HG03571 (cell line): ENCODE data around the gene REM2.
A peak's percentile ranks its signal among the peaks of the same experiment; 100 is the strongest.

Experiments
- ATAC-seq: cut with Tn5 transposase; IDR thresholded peaks from one replicate; pipeline ENCODE4 v1.9.1; 2021; ENCODE audit not compliant: unreplicated experiment

REM2 gene

GRCh38 chr14:22872033-22872832 lies 10.8 kb upstream of the REM2 start:
- ATAC-seq = peak; percentile 22

- ATAC-seq = no peak
These were observed 10.0 kb upstream of the REM2 start for GRCh38 chr14:22872833-22873520.

DNA sequence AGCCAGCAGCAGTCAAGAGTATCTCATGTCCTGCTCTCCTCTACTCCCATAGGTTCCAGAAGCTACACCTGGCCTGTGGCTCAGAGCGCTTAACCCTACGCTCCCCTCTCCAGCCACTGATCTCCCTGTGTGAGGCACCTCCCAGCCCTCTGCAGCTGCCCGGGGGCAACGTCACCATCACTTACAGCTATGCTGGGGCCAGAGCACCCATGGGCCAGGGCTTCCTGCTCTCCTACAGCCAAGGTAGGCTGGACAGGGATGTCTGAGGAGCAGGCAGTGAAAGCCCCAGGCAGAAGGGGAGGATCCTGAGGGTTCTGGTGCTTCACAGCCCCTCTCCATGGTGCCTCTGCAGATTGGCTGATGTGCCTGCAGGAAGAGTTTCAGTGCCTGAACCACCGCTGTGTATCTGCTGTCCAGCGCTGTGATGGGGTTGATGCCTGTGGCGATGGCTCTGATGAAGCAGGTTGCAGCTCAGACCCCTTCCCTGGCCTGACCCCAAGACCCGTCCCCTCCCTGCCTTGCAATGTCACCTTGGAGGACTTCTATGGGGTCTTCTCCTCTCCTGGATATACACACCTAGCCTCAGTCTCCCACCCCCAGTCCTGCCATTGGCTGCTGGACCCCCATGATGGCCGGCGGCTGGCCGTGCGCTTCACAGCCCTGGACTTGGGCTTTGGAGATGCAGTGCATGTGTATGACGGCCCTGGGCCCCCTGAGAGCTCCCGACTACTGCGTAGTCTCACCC lies 7.8 kb upstream of the REM2 start:
- ATAC-seq = no peak

- no peak for ATAC-seq
These were observed 7.2 kb upstream of the REM2 start for GRCh38 chr14:22875748-22876319.

DNA sequence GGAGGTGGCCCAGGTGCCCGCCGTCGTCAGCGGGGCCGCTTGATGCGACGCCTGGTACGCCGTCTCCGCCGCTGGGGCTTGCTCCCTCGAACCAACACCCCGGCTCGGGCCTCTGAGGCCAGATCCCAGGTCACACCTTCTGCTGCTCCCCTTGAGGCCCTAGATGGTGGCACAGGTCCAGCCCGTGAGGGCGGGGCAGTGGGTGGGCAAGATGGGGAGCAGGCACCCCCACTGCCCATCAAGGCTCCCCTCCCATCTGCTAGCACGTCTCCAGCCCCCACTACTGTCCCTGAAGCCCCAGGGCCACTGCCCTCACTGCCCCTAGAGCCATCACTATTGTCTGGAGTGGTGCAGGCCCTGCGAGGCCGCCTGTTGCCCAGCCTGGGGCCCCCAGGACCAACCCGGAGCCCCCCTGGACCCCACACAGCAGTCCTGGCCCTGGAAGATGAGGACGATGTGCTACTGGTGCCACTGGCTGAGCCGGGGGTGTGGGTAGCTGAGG lies 6.0 kb upstream of the REM2 start:
- no peak for ATAC-seq

DNA sequence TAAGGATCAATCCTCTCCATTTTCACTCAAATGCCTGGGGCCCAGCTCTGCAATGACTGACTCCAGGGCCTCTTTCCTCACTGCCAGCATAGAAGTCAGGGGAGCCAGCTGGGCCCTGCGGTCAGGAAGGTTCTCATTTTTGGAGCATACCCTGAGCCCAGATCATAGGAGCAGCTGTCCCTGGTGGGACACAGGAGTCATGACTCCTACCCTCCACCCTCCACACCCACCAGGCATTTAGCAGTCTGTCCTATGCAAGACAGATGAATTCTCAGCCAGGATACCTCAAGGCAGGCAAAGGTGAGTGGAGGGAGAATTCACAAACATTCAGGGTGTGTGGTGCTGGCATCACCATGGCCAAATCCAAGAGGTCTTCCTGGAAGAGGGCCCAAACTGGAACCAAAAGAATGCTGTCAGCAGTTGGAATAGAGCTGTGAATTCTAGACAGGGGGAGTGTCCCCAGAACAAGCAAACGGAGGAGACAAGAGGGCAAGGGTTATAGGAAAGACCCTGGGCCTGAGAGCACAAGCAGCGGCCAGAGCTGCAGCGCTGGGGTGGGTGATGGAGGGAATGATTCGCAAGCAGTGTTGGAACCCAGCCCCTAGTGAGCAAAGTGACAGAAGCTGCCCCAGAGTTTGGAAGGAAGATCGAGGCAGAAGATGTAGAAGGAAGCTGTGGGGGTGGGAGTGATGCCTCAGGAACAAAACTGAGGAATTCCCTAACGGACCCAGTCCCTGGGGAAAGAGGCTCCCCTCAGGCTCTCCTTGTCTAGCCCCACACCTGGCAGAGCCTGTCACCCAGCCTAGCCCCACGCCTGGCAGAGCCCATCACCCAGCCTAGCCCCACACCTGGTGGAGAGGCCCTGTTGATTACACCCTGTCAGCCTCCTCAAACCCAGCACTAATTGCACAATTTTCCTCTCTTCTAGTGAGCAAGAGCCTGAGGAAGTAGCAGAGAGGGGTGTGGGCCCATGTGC lies 4.5 kb upstream of the REM2 start:
- ATAC-seq = no peak

DNA sequence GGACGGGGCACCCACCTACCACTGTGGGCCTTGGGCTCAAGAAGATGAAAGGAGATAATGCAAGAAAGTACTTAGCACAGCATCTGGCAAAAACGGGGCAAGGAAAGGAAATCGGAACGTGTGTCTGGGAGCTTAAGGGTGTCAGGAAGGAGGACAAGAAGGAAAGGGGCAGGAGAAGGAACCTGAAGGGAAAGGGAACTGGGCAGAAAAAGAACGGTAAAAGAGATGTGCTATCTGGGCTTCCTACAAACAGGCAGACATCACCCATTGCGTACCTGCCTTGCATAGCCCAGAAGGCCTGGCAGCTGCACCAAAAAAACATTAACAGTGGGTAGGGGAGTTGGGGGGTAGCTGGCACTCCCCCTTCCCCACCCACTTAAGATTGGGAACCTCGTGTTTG lies 958 bp upstream of the REM2 start:
- ATAC-seq = no peak

DNA sequence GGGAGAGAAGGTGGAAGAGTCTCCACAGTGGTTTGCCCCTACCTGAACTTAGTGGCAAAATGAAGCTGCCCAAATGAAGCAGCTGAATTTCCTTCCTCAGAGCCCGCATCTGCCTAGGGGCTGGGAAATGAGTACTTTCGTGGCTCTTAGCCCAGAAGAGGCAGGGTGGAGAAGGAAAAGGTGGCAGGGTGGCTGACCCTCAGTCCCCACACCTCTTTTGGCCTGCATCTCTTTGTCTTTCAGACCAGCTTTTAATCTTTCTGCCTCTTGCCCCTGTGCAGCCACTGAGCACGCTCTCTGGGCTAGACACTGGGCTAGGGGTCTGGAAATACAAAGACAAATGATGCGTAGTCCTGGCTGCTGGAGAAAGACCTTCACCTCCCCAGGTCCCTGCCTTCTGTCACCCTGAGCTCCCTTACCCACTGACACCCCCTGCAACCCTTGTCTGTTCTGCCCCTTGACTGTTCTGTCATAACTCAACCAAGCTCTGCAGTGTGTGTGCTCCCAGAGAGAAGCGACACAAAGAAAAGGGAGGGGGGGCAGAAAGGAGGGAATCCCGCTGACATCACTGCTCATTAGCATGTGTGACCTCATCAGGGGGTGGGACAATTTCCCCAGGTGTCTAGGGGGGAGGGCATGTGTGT lies 371 bp upstream of the REM2 start:
- no peak for ATAC-seq

- no peak for ATAC-seq
These were observed 1.2 kb downstream of the REM2 start for GRCh38 chr14:22884076-22884737.

- no peak for ATAC-seq
These were observed 1.9 kb downstream of the REM2 start for GRCh38 chr14:22884738-22885523.

GRCh38 chr14:22885975-22886374 lies 3.0 kb downstream of the REM2 start:
- ATAC-seq = no peak

GRCh38 chr14:22886500-22887259 lies 3.7 kb downstream of the REM2 start:
- ATAC-seq = peak; percentile 44

DNA sequence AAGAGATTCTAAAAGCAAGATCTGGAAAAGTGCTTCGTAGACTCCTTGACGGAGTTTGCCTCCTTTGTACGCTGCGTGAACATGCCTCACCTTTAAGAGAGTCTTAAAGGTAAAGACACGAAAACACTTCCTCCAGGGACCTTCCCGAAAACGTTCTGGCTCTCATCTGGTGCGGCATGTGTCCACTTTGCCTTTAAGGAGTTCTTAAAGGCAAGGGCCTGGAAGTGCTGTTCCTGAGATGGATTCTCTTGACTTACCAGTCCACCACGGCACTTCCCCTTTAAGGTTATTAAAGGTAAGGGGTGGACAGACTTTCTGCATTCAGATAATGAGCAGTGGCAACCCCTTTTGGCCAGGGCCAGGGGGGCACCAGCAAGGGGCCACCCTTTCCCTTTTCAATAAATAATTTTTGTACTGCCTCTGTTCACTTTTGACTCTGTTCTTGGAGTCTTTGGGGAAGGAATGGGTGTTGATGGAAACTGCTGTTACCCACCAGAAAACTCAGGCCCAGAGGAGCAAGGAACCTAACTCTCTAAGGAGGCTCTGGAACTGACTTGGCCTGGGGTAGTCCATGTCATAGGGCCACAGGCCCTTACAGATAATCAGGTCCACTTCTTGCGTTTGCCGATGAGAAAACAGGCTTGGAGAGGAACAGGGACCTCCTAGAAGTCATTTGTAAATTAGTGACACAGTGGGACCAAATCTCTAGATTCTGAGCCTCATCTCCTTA lies 4.4 kb downstream of the REM2 start:
- ATAC-seq = peak; percentile 30

- no peak for ATAC-seq
These were observed 5.0 kb downstream of the REM2 start for GRCh38 chr14:22887990-22888378.

DNA sequence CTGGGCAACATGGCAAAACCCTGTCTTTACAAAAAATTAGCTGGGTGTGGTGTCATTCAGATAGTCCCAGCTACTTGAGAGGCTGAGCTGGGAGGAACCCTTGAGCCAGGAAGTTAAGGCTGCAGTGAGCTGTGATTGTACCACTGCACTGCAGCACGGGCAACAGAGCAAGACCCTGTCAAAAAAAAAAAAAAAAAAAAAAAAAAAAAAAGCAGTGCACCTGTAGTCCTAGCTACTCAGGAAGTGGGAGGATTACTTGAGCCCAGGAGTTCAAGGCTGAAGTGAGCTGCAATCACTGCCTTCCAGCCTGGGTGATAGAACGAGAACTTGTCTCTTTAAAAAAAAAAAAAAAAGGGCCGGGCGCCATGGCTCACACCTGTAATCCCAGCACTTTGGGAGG lies 5.6 kb downstream of the REM2 start:
- ATAC-seq = no peak

DNA sequence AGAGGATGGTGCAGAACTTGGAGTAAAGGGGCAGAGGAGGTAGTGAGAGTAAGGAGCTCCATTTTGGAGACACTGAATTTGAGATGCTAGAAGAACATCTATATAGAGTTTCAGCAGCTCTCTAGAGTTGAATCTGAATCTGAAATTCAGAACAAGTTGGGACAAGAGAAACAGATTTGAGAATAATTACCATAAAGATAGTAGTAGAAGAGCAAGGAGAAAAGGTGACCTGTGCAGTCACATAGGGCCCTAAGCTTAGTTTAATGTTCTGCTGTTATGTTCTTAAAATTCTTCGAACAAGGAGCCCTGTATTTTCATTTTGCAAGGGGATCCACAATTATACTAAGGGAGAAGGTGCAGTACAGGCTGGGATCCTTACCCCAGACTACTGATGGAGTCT lies 7.4 kb downstream of the REM2 start:
- ATAC-seq = no peak

DNA sequence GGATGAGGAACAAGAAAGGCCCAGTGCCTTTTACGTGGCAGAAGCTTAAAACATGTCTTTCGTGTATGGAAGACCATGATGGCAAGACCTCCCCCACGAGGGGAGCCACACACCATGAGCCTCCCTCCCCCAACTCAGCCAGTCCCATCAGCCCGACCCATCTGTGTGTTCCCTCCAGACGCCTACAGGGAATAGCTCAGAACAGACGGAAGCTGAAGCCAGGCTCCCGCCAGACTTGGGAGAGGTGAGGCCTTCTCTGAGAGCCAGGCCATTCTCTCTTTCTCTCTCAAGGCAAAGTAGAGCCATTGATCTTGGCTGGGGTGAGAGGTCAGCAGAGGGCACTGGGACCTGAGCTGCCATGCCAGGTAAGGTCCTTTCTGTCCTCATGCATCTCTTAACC lies 9.5 kb downstream of the REM2 start:
- no peak for ATAC-seq
